ENCODE measurements around the gene JAZF1.

JAZF1 gene

GRCh38 chr7:28182071-28182471, 1.5 kb upstream of the JAZF1 start:
- no peak for TF ChIP-seq CTCF (IDR thresholded peaks at IDR 0.05; ENCODE audit: low read depth, low read length, missing control alignments)
- H3K4me3 ChIP-seq (ENCODE audit: low read depth, low read length): no peak overlapping the region
- DNase-seq (ENCODE audit: low read depth): no peak

GRCh38 chr7:28181416-28181815, 821 bp upstream of the JAZF1 start:
- H3K4me3 ChIP-seq (ENCODE audit: low read depth, low read length): no peak overlapping the region
- no peak for DNase-seq (ENCODE audit: low read depth)
- no peak for TF ChIP-seq CTCF (IDR thresholded peaks at IDR 0.05; ENCODE audit: low read depth, low read length, missing control alignments)

- TF ChIP-seq CTCF (IDR thresholded peaks at IDR 0.05; ENCODE audit: low read depth, low read length, missing control alignments): no peak
- DNase-seq (ENCODE audit: low read depth): no peak
- peak overlapping the region; percentile 15 for H3K4me3 ChIP-seq (ENCODE audit: low read depth, low read length)
Measured at GRCh38 chr7:28180031-28180363, 598 bp downstream of the JAZF1 start.

- H3K4me3 ChIP-seq (ENCODE audit: low read depth, low read length): peak overlapping the region; percentile 35; the same call in 1 of the 2 replicates
- no peak for TF ChIP-seq CTCF (IDR thresholded peaks at IDR 0.05; ENCODE audit: low read depth, low read length, missing control alignments)
Measured at GRCh38 chr7:28179120-28180030, 1.2 kb downstream of the JAZF1 start.

GRCh38 chr7:28178599-28178998, 2.0 kb downstream of the JAZF1 start:
- no peak overlapping the region for H3K4me3 ChIP-seq (ENCODE audit: low read depth, low read length)
- DNase-seq (ENCODE audit: low read depth): no peak
- no peak for TF ChIP-seq CTCF (IDR thresholded peaks at IDR 0.05; ENCODE audit: low read depth, low read length, missing control alignments)

More at GRCh38 chr7:28179120-28180030, 1.2 kb downstream of the JAZF1 start:
- no peak for DNase-seq (ENCODE audit: low read depth)

- DNase-seq (ENCODE audit: low read depth): no peak
- no peak for TF ChIP-seq CTCF (IDR thresholded peaks at IDR 0.05; ENCODE audit: low read depth, low read length, missing control alignments)
- H3K4me3 ChIP-seq (ENCODE audit: low read depth, low read length): no peak overlapping the region
Measured at GRCh38 chr7:28177836-28178235, 2.8 kb downstream of the JAZF1 start.

GRCh38 chr7:28176645-28177044, 4.0 kb downstream of the JAZF1 start:
- no peak overlapping the region for H3K4me3 ChIP-seq (ENCODE audit: low read depth, low read length)
- DNase-seq (ENCODE audit: low read depth): no peak
- no peak for TF ChIP-seq CTCF (IDR thresholded peaks at IDR 0.05; ENCODE audit: low read depth, low read length, missing control alignments)
